ENCODE results near the gene HOXC5. TPM values are rescaled to one million over a fixed set of nuclear protein-coding genes. Genes with fewer than 3 reads are reported as not detected.
A peak's percentile ranks its signal among the peaks of the same experiment; 100 is the strongest.

The HOXC5 gene
- total and polyA plus RNA-seq, 4 donors, result 3.8 to 3.9 TPM; not detected in 2

GRCh38 chr12:53999559-54000115 lies 33.2 kb upstream of the HOXC5 start:
- DNase-seq, result peak; percentile 63 to 90
- H3K27me3 ChIP-seq (ENCODE audit: control insufficient read depth in 1 of 2, insufficient read depth in 2 of 2, low read length in 1 of 2), result no peaks in the 10 kb centered on the region
- no peaks in the 10 kb centered on the region for H3K4me1 ChIP-seq (ENCODE audit: control insufficient read depth in 1 of 2, insufficient read depth in 2 of 2, low read length in 2 of 2)
- no peak overlapping the region for H3K27ac ChIP-seq (ENCODE audit: low read depth in 1 of 2, low read length in 2 of 2)
- no peaks in the 10 kb centered on the region for H3K36me3 ChIP-seq (ENCODE audit: control insufficient read depth in 1 of 2, insufficient read depth in 2 of 2, low read length in 1 of 2)
- H3K9me3 ChIP-seq (ENCODE audit: control insufficient read depth, low read length), result no peaks in the 10 kb centered on the region
- intact Hi-C loops (cut with DNase I), result no loop called here
- ATAC-seq (ENCODE audit: low FRiP score), result peak; percentile 55
- peak overlapping the region; percentile 7 to 16 for H3K4me3 ChIP-seq (ENCODE audit: low read length in 2 of 2)
- 3% methylated on average over 35 of the region's 35 CpGs for WGBS, 2 donors

GRCh38 chr12:54000116-54001114 lies 32.4 kb upstream of the HOXC5 start, which contains the start of gene HOXC9:
TSS of gene HOXC9 (plus strand) at chr12:54000161. CDS start at chr12:54000189, 28 bp downstream.
- H3K4me3 ChIP-seq (ENCODE audit: low read length in 2 of 2), result peak within 1 kb of the TSS; percentile 7 to 16
- ATAC-seq (ENCODE audit: low FRiP score) (peak; percentile 20), DNase-seq (peak; percentile 51 to 85)
- no peaks in the 10 kb centered on the region for H3K36me3 ChIP-seq (ENCODE audit: control insufficient read depth in 1 of 2, insufficient read depth in 2 of 2, low read length in 1 of 2)
- intact Hi-C loops (cut with DNase I), result no loop called here
- no peaks in the 10 kb centered on the region for H3K27me3 ChIP-seq (ENCODE audit: control insufficient read depth in 1 of 2, insufficient read depth in 2 of 2, low read length in 1 of 2)
- WGBS, 2 donors, result 7% methylated on average over 82 to 87 of the region's 87 CpGs
- H3K27ac ChIP-seq (ENCODE audit: low read depth in 1 of 2, low read length in 2 of 2), result no peak within 1 kb of the TSS
- no peaks in the 10 kb centered on the region for H3K4me1 ChIP-seq (ENCODE audit: control insufficient read depth in 1 of 2, insufficient read depth in 2 of 2, low read length in 2 of 2)
- no peaks in the 10 kb centered on the region for H3K9me3 ChIP-seq (ENCODE audit: control insufficient read depth, low read length)

GRCh38 chr12:54001283-54002187 lies 31.3 kb upstream of the HOXC5 start:
- 74 to 76% methylated on average over 8 of the region's 8 CpGs for WGBS, 2 donors
- Histone ChIP-seq H3K9me3 (ENCODE audit: control insufficient read depth, low read length) (no peaks in the 10 kb centered on the region), H3K4me1 (ENCODE audit: control insufficient read depth in 1 of 2, insufficient read depth in 2 of 2, low read length in 2 of 2) (no peaks in the 10 kb centered on the region), H3K27me3 (ENCODE audit: control insufficient read depth in 1 of 2, insufficient read depth in 2 of 2, low read length in 1 of 2) (no peaks in the 10 kb centered on the region), H3K36me3 (ENCODE audit: control insufficient read depth in 1 of 2, insufficient read depth in 2 of 2, low read length in 1 of 2) (no peaks in the 10 kb centered on the region), H3K4me3 (ENCODE audit: low read length in 2 of 2) (no peak overlapping the region), H3K27ac (ENCODE audit: low read depth in 1 of 2, low read length in 2 of 2) (no peak overlapping the region)
- DNase-seq (peak in 1 of 2 donors; percentile 20), ATAC-seq (ENCODE audit: low FRiP score) (no peak)
- intact Hi-C loops (cut with DNase I), result no loop called here

GRCh38 chr12:54002278-54002914 lies 30.5 kb upstream of the HOXC5 start:
- Histone ChIP-seq H3K9me3 (ENCODE audit: control insufficient read depth, low read length) (no peaks in the 10 kb centered on the region), H3K36me3 (ENCODE audit: control insufficient read depth in 1 of 2, insufficient read depth in 2 of 2, low read length in 1 of 2) (no peaks in the 10 kb centered on the region), H3K4me3 (ENCODE audit: low read length in 2 of 2) (no peak overlapping the region), H3K27me3 (ENCODE audit: control insufficient read depth in 1 of 2, insufficient read depth in 2 of 2, low read length in 1 of 2) (no peaks in the 10 kb centered on the region), H3K27ac (ENCODE audit: low read depth in 1 of 2, low read length in 2 of 2) (no peak overlapping the region), H3K4me1 (ENCODE audit: control insufficient read depth in 1 of 2, insufficient read depth in 2 of 2, low read length in 2 of 2) (no peaks in the 10 kb centered on the region)
- DNase-seq, result peak in 1 of 2 donors; percentile 32
- ATAC-seq (ENCODE audit: low FRiP score), result no peak
- intact Hi-C loops (cut with DNase I), result no loop called here
- WGBS, 2 donors, result 62 to 63% methylated on average over 19 of the region's 19 CpGs

- ATAC-seq (ENCODE audit: low FRiP score) (no peak), DNase-seq (peak in 1 of 2 donors; percentile 34)
- no peaks in the 10 kb centered on the region for H3K36me3 ChIP-seq (ENCODE audit: control insufficient read depth in 1 of 2, insufficient read depth in 2 of 2, low read length in 1 of 2)
- no peaks in the 10 kb centered on the region for H3K9me3 ChIP-seq (ENCODE audit: control insufficient read depth, low read length)
- H3K4me1 ChIP-seq (ENCODE audit: control insufficient read depth in 1 of 2, insufficient read depth in 2 of 2, low read length in 2 of 2), result no peaks in the 10 kb centered on the region
- H3K4me3 ChIP-seq (ENCODE audit: low read length in 2 of 2), result no peak overlapping the region
- H3K27ac ChIP-seq (ENCODE audit: low read depth in 1 of 2, low read length in 2 of 2), result no peak overlapping the region
- no peaks in the 10 kb centered on the region for H3K27me3 ChIP-seq (ENCODE audit: control insufficient read depth in 1 of 2, insufficient read depth in 2 of 2, low read length in 1 of 2)
- WGBS, 2 donors, result 70 to 81% methylated on average over 19 of the region's 19 CpGs
- intact Hi-C loops (cut with DNase I), result no loop called here
These were observed 29.9 kb upstream of the HOXC5 start for GRCh38 chr12:54002915-54003389.

GRCh38 chr12:54003625-54004024 lies 29.2 kb upstream of the HOXC5 start:
- Histone ChIP-seq H3K27me3 (ENCODE audit: control insufficient read depth in 1 of 2, insufficient read depth in 2 of 2, low read length in 1 of 2) (no peaks in the 10 kb centered on the region), H3K9me3 (ENCODE audit: control insufficient read depth, low read length) (no peaks in the 10 kb centered on the region), H3K4me3 (ENCODE audit: low read length in 2 of 2) (no peak overlapping the region), H3K27ac (ENCODE audit: low read depth in 1 of 2, low read length in 2 of 2) (no peak overlapping the region), H3K4me1 (ENCODE audit: control insufficient read depth in 1 of 2, insufficient read depth in 2 of 2, low read length in 2 of 2) (no peaks in the 10 kb centered on the region), H3K36me3 (ENCODE audit: control insufficient read depth in 1 of 2, insufficient read depth in 2 of 2, low read length in 1 of 2) (no peaks in the 10 kb centered on the region)
- peak in 1 of 2 donors; percentile 32 for DNase-seq
- intact Hi-C loops (cut with DNase I), result no loop called here
- WGBS, 2 donors, result 74 to 86% methylated on average over 3 of the region's 3 CpGs
- ATAC-seq (ENCODE audit: low FRiP score), result no peak

GRCh38 chr12:54004063-54004840 lies 28.6 kb upstream of the HOXC5 start:
- no peaks in the 10 kb centered on the region for H3K36me3 ChIP-seq (ENCODE audit: control insufficient read depth in 1 of 2, insufficient read depth in 2 of 2, low read length in 1 of 2)
- no peak overlapping the region for H3K4me3 ChIP-seq (ENCODE audit: low read length in 2 of 2)
- H3K27me3 ChIP-seq (ENCODE audit: control insufficient read depth in 1 of 2, insufficient read depth in 2 of 2, low read length in 1 of 2), result no peaks in the 10 kb centered on the region
- ATAC-seq (ENCODE audit: low FRiP score) (no peak), DNase-seq (peak in 1 of 2 donors; percentile 31)
- no peaks in the 10 kb centered on the region for H3K9me3 ChIP-seq (ENCODE audit: control insufficient read depth, low read length)
- intact Hi-C loops (cut with DNase I), result no loop called here
- no peaks in the 10 kb centered on the region for H3K4me1 ChIP-seq (ENCODE audit: control insufficient read depth in 1 of 2, insufficient read depth in 2 of 2, low read length in 2 of 2)
- WGBS, 2 donors, result 65 to 78% methylated on average over 20 of the region's 20 CpGs
- no peak overlapping the region for H3K27ac ChIP-seq (ENCODE audit: low read depth in 1 of 2, low read length in 2 of 2)

Data from aorta (tissue), 5 donors.